Right ventricle myocardium inferior (tissue), 1 donor: Measurements from ENCODE around the gene OLFM2. TPM values are rescaled to one million over a fixed set of nuclear protein-coding genes. Genes with fewer than 3 reads are reported as not detected.

Source experiments
- ATAC-seq: fragments of 200-7000 bp; cut with Tn5 transposase; one replicate; pipeline ENCODE4 v1.9.1; 2020; ENCODE audit warnings: mild to moderate bottlenecking, moderate library complexity
- DNase-seq: peaks from one replicate; pipeline ENCODE4 v3.0.0; 2021; ENCODE audit errors: missing footprints
- intact Hi-C: fragments of 100-400 bp; cut with DNase I; formaldehyde crosslinking; loops from one replicate; pipeline ENCODE4 v1.11.0; 2022
- long read RNA-seq: library from polyadenylated mRNA; unstranded; transcript quantifications from one replicate; pipeline ENCODE4 v2.0.0, GENCODE V29; 2021
- total RNA-seq: library from RNA; stranded (reverse); fragmentation: NEBNext Ultra II Directional; extraction: Animal tissue kit (Norgen Biotek cat#: 25700); gene quantifications from one replicate; pipeline ENCODE4 v1.2.1, GENCODE V29; 2021
- donor health status: DM: no; HTN: yes; CAD: no; lungs with severe emphysema.

Gene OLFM2
- total RNA-seq: 2.2 TPM
- long read RNA-seq, partial matches to known transcripts: 0 of 2 reads
- long read RNA-seq, other reads (novel, unspliced or antisense): 0 of 2 reads

DNA sequence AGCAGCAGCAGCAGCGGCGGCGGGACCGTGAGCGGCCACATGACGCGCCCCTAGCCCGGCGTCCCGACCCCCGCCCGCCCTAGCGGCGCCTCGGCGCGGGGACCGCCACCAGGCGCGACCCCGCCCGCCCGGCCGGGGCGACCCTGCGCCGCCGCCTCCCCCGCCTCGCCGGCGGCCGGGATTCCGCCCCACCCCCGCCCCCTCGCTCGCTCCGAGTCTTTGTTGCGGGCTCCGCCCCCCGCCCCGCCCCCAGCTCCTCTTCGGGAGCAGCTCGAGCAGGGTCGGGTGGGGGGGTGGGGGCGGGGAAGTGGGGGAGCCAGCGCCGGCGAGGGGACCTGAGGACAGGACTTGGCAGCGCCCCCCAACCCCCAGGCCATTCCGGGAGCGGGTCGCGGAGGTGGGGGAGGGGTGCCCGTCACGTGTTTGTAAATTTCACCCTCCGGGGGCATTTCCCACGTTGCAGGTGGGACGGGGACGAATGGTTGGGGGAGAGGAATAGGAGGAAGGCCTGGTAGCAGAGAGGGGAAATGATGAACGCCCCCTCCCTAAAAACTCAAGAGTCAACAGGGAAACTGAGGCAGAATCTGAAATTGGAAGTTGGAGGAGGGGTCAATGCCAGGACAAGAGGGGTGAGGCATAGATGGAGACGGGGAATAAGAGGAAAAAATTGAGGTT lies at the start of gene OLFM2:
TSS of gene OLFM2 (minus strand) at position 190 of the 675 bp plus-strand sequence. CDS start at position 41, 149 bp downstream.
- no peak for DNase-seq
- intact Hi-C loops: no loop called here
- no peak for ATAC-seq

DNA sequence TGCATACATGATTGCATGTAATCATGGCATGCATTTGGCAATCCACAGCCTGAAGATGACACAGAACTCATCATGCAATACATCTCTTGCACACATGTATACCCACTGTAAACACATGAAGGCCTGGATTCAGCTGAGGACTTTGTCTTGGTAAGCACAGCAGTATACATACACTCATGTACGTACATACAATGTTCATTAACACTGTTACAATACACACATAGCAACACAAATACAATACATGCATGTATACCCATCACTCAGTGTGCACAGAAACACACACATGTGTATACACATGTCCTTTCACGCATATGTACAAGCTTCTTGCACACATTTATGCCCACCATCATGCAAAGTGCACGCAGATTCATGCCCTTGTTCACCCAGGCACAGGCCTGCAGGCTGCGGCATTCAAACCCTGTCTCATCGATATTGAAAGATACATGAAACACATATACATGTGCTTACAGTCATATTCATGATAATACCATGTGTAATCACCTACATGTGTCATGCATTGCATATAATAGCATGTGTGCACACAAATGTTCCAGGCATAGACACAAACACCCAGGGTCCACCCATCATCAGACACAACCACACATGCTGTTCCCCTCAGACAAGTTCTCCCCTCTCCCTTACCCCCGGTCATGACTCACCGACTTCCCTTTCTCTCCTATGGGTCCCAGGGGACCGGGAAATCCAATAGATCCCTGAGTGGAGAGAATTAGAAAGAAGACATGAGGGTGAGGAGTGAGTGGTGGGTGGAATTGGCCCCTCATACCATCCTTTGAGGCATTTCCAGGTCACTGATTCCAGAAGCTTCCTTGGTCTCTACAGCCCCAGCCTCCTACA lies 45.3 kb upstream of the OLFM2 start:
- intact Hi-C loops: no loop called here
- ATAC-seq (no peak), DNase-seq (no peak)

DNA sequence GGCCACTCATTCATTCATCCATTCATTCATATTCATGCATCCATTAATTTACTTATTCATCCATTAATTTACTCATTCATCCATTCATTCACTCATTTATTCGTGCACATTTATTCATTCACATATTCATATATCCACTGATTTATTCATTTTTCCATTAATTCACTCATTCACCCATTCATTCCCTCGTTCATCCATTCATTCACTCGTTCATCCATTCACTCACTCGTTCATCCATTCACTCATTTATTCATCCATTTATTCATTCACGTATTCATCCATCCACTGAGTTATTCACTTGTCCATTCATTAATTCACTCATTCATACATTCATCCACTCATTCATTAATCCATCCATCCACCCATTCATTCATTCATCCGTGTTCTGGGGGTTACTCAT lies 35.8 kb upstream of the OLFM2 start:
- DNase-seq (no peak), ATAC-seq (no peak)
- intact Hi-C loops: no loop called here

DNA sequence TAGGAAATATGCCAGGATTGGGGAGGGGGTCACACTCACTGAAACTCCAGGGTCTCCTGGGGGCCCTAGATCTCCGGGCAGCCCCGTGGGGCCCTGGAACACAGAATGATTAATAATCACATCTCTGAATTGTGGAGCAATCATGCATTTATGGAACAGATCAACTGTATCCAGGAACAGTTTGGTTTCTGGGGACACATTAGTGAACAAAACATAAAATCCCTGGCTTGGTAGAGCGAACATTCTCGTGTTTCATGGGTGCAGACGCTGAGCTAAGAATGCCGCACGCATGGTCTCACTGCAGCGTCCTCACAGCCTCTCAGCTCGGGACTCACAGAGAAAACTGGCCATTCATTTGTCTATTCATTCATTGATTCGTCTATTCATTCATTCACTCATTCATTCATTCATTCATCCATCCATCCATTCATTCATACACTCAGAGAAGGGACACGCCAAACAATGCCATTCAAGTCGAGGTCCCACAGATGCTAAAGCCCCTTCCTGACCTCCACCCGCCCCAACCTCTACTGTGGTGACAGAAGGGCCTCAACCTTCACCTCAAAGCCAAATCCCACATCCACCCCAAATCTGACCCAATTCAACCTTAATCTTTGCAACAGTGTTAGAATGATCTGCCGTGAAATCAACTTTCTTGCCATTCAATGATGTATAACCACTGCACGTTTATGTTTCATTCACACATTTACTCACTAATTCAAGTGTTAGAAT lies 35.0 kb upstream of the OLFM2 start:
- DNase-seq (no peak), ATAC-seq (no peak)
- intact Hi-C loops: no loop called here

DNA sequence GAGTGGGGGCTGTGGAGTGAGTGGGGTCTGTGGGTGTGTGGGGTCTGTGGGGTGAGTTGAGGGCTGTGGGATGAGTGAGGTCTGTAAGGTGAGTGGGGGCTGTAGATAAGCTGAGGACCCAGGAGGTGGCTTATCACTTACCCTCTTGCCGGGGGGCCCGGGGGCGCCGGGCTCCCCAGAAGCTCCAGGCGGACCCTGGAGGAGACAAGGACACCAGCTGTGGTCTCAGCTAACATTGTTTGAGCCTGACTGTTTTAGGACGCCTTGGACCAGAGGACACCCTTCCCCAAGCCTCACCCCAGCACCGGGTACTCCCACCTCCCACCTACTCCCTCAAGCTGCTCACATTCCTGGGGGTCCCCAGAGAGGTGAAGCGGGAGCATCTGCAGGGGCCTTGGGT lies 34.2 kb upstream of the OLFM2 start:
- DNase-seq: no peak
- intact Hi-C loops: no loop called here
- ATAC-seq: no peak

DNA sequence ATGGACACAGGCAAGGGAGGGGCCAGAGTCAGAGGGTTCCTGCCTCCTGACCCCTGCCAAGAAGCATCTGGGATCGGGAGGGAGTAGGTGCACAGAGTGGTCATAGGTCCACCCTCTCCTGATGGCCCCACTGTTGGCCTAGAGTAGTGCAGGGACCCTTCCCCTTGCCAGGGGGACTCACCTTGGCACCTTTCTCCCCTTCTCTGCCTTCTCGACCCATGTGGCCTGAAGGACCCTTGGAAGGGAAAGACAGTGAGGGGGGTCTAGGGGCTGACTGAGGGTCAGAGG lies 33.3 kb upstream of the OLFM2 start:
- DNase-seq: no peak
- no peak for ATAC-seq

DNA sequence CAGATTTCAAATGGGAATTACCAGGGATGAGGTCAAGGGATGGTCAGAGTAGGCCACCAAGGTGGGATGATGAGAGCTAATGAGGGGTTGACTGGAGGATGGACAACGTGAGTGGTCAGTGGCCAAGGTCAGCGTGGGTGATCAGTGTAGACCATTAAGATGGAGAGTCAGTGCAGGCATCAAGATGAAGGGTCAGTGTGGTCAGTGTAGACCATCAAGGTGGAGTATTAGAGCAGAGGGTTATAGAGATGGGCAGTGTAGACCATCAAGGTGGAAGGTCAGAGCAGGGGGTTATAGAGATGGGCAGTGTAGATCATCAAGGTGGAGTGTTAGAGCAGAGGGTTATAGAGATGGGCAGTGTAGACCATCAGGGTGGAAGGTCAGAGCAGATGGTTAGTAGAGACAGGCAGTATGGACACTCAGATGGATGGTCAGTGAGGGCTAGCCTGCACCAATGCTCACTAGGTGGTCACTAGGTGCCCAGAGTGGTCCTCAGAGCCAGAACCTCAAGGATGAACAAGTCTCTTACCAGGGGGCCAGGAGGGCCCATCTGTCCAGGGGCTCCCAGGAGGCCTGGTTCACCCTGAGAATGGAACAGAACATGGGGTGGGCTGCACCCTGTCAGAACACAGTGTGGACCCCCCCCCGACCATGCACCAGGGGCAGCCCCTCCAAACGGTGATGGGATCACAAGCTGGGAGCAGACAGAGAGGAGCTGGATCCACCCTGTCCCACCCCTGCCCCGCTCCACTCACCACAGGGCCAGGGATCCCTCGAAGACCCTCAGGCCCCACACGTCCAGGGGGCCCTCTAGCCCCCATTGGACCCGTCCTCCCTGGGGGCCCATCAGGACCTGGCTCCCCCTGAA lies 32.7 kb upstream of the OLFM2 start:
- intact Hi-C loops: no loop called here
- ATAC-seq (no peak), DNase-seq (no peak)

More for the DNA sequence above, 33.3 kb upstream of the OLFM2 start:
- intact Hi-C loops: no loop called here

DNA sequence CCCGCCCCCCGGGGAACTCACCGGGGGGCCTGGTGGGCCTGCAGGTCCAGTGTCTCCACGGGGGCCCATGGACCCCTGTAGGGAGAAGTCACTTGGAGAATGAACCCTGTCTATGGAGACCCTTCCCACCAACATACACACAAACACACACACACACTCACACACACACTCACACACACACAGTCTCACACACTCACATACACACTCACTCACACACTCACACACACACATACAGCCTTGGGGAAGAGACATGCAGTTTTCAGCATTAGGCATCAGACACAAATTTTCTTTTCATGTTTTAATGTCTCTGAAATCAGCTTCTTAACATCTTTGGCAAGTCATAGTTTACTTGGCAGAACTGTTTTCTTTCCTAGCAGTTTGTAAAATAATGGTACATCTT lies 31.0 kb upstream of the OLFM2 start:
- DNase-seq: no peak
- ATAC-seq: no peak
- intact Hi-C loops: no loop called here

DNA sequence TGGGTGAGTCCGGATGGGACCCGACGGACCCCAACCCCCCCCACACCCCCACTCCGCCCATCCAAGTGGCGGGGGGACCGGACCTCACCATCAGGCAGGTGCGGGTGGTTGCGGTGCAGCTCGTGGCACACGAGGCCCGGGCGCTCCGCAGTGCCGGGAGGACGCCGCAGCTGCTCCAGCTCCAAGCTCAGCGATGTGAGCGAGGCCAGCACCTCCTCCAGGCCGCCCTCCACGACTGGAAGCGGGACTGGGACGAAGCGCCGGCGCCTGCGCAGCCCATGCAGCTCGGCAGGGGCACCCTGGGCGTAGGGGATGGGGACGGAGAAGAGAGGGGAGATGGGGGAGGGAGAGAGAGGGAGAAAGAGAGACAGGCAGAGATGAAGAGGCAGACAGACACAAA lies 30.1 kb upstream of the OLFM2 start:
- intact Hi-C loops: no loop called here
- no peak for DNase-seq
- no peak for ATAC-seq

DNA sequence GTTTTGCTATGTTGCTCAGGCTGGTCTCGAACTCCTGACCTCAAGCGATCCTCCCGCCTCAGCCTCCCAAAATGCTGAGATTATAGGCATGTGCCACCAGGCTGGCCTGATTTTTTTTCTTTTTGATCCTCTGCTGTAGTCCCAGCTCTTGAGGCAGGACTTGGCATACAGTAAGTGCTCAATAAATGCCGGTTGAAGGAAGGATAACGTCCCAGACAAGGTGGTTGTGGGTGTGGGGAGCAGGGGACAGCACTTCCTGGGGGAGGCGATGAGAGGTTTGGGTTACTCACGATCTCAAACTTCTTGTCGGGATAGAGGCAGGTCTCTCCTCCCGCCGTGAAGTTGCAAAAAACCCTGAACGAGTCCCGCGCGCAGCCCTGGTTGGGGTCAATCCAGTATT lies 29.7 kb upstream of the OLFM2 start:
- DNase-seq: no peak
- intact Hi-C loops: no loop called here
- ATAC-seq: no peak

DNA sequence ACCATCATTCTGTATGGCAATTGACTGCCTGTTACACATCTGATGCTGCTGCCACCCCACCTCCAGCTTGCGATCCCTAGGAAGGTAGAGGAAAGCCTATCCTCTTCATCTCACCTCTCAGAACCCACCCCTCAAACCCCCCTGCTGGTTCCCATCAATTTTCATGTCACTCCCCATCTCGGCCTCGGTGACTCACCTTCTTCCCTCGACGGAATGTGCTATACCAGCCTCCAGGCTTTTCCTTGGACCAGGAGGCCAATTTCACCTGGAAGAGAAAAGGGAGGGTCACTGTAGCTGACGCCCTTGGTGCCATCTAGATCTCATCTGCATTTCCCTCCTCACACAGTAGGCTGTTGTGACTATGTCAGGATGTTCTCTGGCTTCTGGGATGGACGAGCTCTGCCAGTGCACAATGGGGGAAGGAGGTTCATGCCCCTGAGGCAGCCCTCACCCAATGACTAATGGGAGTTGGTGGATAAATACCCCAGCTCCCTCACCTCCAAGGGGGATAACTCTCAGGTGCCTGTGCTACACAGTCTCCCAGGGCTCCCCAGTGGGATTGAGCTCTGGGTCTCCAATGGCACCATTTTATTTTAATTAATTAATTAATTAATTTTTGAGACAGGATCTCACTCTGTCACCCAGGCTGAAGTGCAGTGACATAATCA lies 26.4 kb upstream of the OLFM2 start:
- intact Hi-C loops: no loop called here
- DNase-seq (no peak), ATAC-seq (no peak)

DNA sequence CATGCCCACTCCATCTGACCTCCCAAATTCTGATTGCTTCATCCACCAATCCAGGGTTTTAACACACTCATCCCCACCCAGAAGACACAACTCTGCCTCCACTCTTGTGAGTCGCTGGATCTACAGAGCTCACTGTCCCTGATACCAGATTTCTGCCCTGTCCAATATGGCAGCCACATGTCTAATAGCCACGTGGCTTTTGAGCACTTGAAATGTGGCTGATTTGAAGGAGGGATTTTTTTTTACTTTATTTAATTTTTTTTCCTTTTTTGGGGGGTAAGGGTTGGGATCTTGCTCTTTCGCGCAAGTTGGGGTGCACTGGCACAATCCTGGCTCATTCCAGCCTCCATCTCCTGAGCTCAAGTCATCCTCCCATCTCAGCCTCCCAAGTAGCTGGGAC lies 24.8 kb upstream of the OLFM2 start:
- intact Hi-C loops: no loop called here
- DNase-seq: no peak
- ATAC-seq: no peak

DNA sequence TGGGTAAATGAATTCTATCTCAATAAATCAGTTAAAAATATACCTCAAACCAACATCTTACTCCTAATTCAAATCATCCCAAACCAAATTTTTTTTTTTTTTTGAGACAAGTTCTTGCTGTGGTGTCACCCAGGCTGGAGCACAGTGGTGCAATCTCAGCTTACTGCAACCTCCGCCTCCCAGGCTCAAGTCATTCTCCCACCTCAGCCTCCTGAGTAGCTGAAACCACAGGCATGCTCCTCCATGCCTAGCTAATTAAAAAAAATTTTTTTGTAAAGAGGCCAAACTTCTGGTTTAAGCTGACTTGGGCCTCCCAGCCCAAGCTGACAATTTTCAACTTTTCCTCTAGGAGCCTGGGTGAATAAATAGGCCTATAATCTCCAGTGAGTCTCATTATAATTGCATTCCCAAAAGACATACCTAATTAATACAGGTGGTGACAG lies 22.1 kb upstream of the OLFM2 start:
- DNase-seq (no peak), ATAC-seq (no peak)
- intact Hi-C loops: no loop called here

DNA sequence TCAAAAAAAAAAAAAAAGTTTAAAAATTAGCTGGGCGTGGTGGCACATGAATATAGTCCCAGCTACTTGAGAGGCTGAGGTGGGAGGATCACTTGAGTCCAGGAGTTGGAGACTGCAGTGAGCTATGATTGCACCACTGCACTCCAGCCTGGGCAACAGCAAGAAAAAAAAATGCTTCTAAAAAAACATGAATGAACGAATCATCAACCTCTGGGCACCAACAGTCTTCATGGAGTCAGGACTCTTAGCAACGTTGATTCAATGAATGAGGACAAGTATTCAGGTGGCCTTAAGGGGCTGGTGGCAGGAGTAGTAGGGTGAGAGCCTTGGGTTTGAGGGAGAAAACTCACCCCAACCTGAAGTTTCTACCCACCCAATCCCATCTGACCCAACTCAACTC lies 20.6 kb upstream of the OLFM2 start:
- ATAC-seq: no peak

DNA sequence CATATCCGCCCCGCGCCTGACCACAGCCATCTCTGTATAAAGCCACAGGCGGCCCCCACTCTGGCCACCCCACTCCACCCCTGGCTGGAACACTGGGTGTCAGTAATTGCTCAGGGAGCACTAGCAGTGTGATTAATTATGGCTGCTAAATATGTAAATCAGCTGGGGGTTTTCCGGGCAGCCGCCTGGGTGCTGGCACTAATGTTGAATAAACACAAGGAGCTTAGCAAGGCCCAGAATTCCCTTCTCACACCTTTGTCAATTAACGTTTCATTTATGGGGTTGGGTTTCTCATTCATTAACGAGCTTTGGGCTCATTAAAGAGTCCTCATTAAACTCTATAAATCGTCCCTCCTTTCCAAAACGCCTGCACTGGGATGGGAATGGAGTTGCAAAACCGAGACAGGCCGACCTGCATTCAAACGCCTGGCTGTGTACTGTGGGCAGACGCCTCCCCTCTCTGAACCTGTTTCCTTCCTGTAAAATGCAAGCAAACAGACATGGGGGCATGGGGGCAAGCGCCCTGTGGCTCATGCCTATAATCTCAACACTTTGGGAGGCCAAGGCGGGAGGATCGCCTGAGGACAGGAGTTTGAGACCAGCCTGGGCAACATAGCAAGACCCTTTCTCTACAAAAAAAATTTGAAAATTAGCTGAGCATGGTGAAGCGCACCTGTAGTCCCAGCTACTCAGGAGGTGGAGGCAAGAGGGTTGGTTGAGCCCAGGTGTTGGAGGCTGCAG lies 17.7 kb upstream of the OLFM2 start:
- DNase-seq (no peak), ATAC-seq (no peak)
- intact Hi-C loops: no loop called here

More for the DNA sequence above, 20.6 kb upstream of the OLFM2 start:
- intact Hi-C loops: no loop called here
- no peak for DNase-seq

DNA sequence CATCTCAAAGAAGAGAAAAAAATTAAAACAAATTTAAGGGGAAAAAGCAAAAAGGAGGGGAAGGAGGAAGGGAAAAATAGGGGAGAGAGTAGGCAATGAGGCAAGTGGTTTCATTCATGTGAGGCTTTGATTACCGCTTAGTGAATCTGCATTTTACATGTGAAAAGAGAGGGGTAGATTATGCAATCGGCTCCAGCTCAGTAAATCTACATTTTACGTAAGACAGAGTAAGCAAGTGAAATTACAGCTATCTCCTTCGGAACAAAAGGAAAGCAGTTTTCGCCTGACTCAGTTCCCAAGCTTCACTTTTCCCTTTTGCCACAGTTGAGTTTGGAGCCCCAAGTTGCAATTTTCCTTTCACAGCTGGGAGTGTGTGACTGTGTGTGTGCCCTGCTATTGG lies 16.0 kb upstream of the OLFM2 start:
- ATAC-seq (no peak), DNase-seq (no peak)
- intact Hi-C loops: no loop called here

DNA sequence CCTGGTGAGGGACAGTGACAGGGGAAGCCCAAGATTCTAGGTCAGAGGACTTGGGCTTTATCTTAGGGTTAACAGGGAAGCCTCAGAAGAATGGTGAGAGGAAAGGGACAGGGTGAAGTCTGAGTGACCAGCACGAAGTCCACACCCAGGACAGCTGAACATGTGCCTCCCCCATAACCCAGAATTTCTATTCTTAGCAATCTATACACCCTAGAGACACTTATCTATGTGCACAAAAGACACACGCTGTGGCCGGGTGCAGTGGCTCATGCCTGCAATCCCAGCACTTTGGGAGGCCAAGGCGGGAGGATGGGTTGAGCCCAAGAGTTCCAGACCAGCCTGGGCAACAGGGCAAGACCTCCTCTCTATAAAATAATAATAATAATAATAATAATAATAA lies 11.1 kb upstream of the OLFM2 start:
- intact Hi-C loops: loop anchor here (5.0 kb wide), 1 partner anchor 60 kb away; no protein-coding TSS in a partner anchor
- DNase-seq (no peak), ATAC-seq (no peak)
